CD8-positive, alpha-beta memory T cell (primary cell): ENCODE data around the gene BRF1. TPM values are rescaled to one million over a fixed set of nuclear protein-coding genes. Genes with fewer than 3 reads are reported as not detected.
A peak's percentile ranks its signal among the peaks of the same experiment; 100 is the strongest.

Experiments used
- CTCF ChIA-PET: fragments of 350-600 bp; sonication (Branson Sonifier 250); formaldehyde crosslinking; loops from one replicate; lab custom pipeline; 2021; ENCODE audit warnings: antibody characterized with exemption; lab: Charles Lee
- POLR2A ChIA-PET: fragments of 350-600 bp; sonication (Branson Sonifier 250); formaldehyde crosslinking; loops from one replicate; lab custom pipeline; 2021; ENCODE audit warnings: antibody characterized with exemption; lab: Charles Lee
- DNase-seq, 5 donors: peaks; one replicate each; pipeline versions ENCODE4 v3.0.0 to v3.0.0-alpha.2; 2020 to 2022; ENCODE audit warnings: mixed read lengths in 1 of 5
- H3K27ac ChIP-seq: one replicate; pipeline ENCODE4 v1.7.0; 2013; ENCODE audit warnings: low read depth, mild to moderate bottlenecking, low read length, moderate library complexity
- H3K27me3 ChIP-seq: 2 replicates; pipeline ENCODE4 v1.7.0; 2013; ENCODE audit warnings: low read length, mild to moderate bottlenecking; ENCODE audit not compliant: insufficient read depth, poor library complexity, severe bottlenecking
- H3K36me3 ChIP-seq: 2 replicates; pipeline ENCODE4 v1.7.0; 2013; ENCODE audit warnings: mild to moderate bottlenecking, low read length, moderate library complexity; ENCODE audit not compliant: insufficient read depth
- H3K4me1 ChIP-seq: 2 replicates; pipeline ENCODE4 v1.7.0; 2013; ENCODE audit warnings: mild to moderate bottlenecking, low read length, moderate library complexity; ENCODE audit not compliant: insufficient read depth
- H3K4me3 ChIP-seq: 2 replicates; pipeline ENCODE4 v1.7.0; 2013; ENCODE audit warnings: mild to moderate bottlenecking, low read length
- H3K9me3 ChIP-seq: 2 replicates; pipeline ENCODE4 v1.7.0; 2013; ENCODE audit warnings: mild to moderate bottlenecking, low read length
- H3K27ac Mint-ChIP-seq, 8 donors: one replicate each; pipeline ENCODE4 v1.8.0; 2020 to 2021; ENCODE audit warnings: mixed read lengths in 8 of 8, mild to moderate bottlenecking in 6 of 8, inconsistent platforms in 3 of 8, moderate library complexity in 3 of 8
- H3K27me3 Mint-ChIP-seq, 2 donors: one replicate each; pipeline ENCODE4 v1.8.0; 2020 to 2021; ENCODE audit warnings: mixed read lengths in 2 of 2, mild to moderate bottlenecking in 1 of 2, moderate library complexity in 1 of 2
- H3K36me3 Mint-ChIP-seq, 3 donors: one replicate each; pipeline ENCODE4 v1.8.0; 2020 to 2021; ENCODE audit warnings: mixed read lengths in 3 of 3, inconsistent platforms in 1 of 3, mild to moderate bottlenecking in 1 of 3
- H3K4me1 Mint-ChIP-seq, 3 donors: one replicate each; pipeline ENCODE4 v1.8.0; 2020 to 2021; ENCODE audit warnings: mixed read lengths in 3 of 3, inconsistent platforms in 1 of 3, mild to moderate bottlenecking in 1 of 3
- H3K4me3 Mint-ChIP-seq, 7 donors: one replicate each; pipeline ENCODE4 v1.8.0; 2020 to 2021; ENCODE audit warnings: mixed read lengths in 7 of 7, mild to moderate bottlenecking in 6 of 7, moderate library complexity in 4 of 7, inconsistent platforms in 2 of 7
- H3K9me3 Mint-ChIP-seq, 5 donors: one replicate each; pipeline ENCODE4 v1.8.0; 2020 to 2022; ENCODE audit warnings: mixed read lengths in 5 of 5, mild to moderate bottlenecking in 3 of 5, moderate library complexity in 2 of 5, inconsistent platforms in 1 of 5
- polyA plus RNA-seq: library from polyadenylated mRNA; unstranded; fragments of 300-500 nt; fragmentation: Illumina TruSeq; gene quantifications from one replicate; pipeline ENCODE4 v1.2.3, GENCODE V29; 2021
- total RNA-seq, 2 experiments: library from RNA; stranded (reverse); gene quantifications; one replicate each; pipeline ENCODE4 v1.2.3, GENCODE V29; 2021

The BRF1 gene
- total and polyA plus RNA-seq, 3 experiments from 2014 or later, result 13.0 to 31.7 (median 29.4) TPM

DNA sequence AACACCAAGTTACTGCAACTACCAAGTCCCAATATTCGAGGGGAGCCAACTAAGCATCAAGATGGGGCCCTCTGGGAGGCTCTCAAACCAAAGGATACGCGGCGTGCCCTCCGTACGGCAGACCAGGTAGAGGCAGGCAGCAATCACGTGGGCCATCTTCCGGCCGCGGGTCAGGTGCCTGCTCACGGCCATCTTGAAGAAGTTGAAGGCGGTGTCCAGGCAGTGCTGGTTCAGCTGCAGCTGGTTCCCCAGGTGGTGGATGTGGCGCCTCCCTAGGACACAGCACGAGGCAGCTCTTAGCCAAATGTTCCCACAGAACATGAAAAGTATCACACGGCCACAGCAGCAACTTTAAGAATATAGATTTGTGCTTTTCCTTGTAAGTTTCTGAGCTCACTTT, 28.2 kb downstream of the BRF1 start:
- Histone ChIP-seq H3K4me3 (no peak overlapping the region), H3K27ac (no peak overlapping the region), H3K27me3 (no peaks in the 10 kb centered on the region), H3K36me3 (no peaks in the 10 kb centered on the region), H3K9me3 (no peaks in the 10 kb centered on the region), H3K4me1 (no peaks in the 10 kb centered on the region)
- no peak overlapping the region for H3K4me3 Mint-ChIP-seq
- peaks cover 2 to 19% (median 3%) of the 10 kb centered on the region in 3 donors for H3K36me3 Mint-ChIP-seq
- no peaks in the 10 kb centered on the region for H3K9me3 Mint-ChIP-seq
- ChIA-PET CTCF (no interaction called here), POLR2A (no interaction called here)
- H3K4me1 Mint-ChIP-seq, result peaks cover 2 to 9% (median 4%) of the 10 kb centered on the region in 3 donors
- no peak for DNase-seq
- no peaks in the 10 kb centered on the region for H3K27me3 Mint-ChIP-seq
- peak overlapping the region in 1 of 8 donors; percentile 57 for H3K27ac Mint-ChIP-seq

DNA sequence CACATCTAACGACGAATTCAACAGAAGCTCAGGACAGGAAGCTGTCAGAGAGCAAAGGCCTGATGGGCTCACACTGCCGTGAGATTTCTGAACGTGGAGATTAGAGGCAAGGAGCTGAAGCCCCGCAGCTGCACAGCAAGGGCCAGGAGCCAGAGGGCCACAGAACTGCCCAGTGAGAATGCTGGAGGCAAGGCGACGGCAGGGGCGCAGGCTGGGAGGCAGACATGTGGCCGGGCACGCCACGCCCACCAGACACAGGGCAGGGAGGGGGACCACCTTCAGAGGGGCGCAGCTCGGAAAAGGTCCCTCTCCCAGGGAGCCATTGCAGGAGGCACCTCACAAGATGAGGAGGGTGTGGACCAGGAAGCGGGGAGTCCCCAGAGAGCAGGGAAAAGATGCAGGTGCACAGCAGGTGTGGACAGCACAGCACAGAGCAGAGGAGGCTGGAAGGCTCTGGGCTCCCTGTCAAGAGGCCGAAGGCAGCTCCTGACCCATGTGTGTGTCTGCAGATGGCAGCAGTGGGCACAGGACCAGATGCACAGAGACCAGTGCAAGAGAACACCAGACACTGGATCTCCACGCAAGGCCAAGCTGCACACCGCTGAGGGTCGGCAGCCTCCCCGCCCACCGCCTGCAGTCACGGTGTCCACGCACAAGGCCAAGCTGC, 29.4 kb downstream of the BRF1 start:
- no peaks in the 10 kb centered on the region for H3K36me3 ChIP-seq
- no peaks in the 10 kb centered on the region for H3K4me1 ChIP-seq
- Mint-ChIP-seq H3K9me3 (no peaks in the 10 kb centered on the region), H3K36me3 (peaks cover 3 to 29% (median 4%) of the 10 kb centered on the region in 3 donors), H3K27me3 (peaks cover 0 to 2% of the 10 kb centered on the region in 2 donors), H3K4me1 (peaks cover 2 to 9% (median 4%) of the 10 kb centered on the region in 3 donors), H3K27ac (no peak overlapping the region), H3K4me3 (no peak overlapping the region)
- no peaks in the 10 kb centered on the region for H3K27me3 ChIP-seq
- CTCF ChIA-PET, result no interaction called here
- no peaks in the 10 kb centered on the region for H3K9me3 ChIP-seq
- H3K4me3 ChIP-seq, result no peak overlapping the region
- POLR2A ChIA-PET, result no interaction called here
- no peak for DNase-seq
- H3K27ac ChIP-seq, result no peak overlapping the region

DNA sequence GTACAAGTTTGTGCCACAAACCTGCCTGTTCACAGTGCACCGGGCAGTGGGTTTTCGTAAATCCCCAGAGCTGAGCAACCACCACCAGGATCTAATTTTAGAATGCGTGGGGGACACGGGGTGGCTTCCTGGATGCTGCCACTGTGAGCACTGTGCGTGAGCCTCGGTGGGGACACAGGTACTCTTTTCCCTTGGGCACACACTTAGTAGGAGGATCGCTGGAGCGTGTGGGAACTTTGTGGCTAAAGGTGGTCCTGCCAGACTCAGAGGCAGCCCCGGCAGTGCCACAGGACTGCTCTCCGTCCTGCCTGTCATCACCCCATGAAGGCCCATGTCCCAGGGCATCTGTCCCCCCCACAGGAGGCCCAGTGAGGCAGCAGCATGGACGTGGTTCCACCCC, 31.4 kb downstream of the BRF1 start:
- Mint-ChIP-seq H3K27me3 (peaks cover 0 to 2% of the 10 kb centered on the region in 2 donors), H3K27ac (no peak overlapping the region), H3K36me3 (peaks cover 3 to 36% (median 5%) of the 10 kb centered on the region in 3 donors), H3K4me1 (peaks cover 2 to 5% (median 4%) of the 10 kb centered on the region in 3 donors), H3K9me3 (no peaks in the 10 kb centered on the region), H3K4me3 (no peak overlapping the region)
- ChIA-PET CTCF (no interaction called here), POLR2A (no interaction called here)
- Histone ChIP-seq H3K36me3 (no peaks in the 10 kb centered on the region), H3K4me3 (no peak overlapping the region), H3K27ac (no peak overlapping the region), H3K27me3 (no peaks in the 10 kb centered on the region), H3K9me3 (no peaks in the 10 kb centered on the region), H3K4me1 (no peaks in the 10 kb centered on the region)
- no peak for DNase-seq

DNA sequence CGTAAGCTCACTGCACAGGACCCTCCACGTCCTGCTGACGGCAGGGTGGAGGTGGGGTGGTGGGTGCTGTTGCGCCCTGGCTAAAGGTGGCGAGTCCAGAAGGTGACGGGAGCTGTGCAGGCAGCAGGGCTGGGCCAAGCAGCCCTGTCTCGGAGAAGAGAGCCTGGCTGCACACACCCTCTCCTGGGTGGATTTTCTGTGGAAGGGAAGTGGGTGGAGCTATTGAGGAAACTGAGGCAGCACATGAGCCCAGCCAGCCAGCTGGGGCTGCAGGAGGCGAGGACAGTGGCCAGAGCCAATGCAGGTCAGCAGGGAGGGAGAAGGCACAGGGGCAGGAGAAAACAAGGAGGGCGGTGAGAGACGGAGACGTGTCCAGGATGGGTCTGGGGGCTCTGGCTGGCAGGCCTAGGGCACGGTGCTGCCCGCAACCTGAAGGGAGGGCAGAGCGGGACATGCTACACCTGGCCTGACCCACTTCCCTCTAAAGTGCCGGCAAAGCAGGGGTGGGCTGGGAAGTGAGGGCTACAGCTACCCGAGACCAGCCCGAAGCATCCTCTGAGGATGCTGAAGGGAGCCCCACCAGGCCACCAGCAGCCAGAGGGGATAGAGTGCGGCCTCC, 32.0 kb downstream of the BRF1 start:
- ChIA-PET CTCF (no interaction called here), POLR2A (no interaction called here)
- no peak for DNase-seq
- Histone ChIP-seq H3K9me3 (no peaks in the 10 kb centered on the region), H3K4me1 (no peaks in the 10 kb centered on the region), H3K4me3 (no peak overlapping the region), H3K36me3 (no peaks in the 10 kb centered on the region), H3K27ac (no peak overlapping the region), H3K27me3 (no peaks in the 10 kb centered on the region)
- Mint-ChIP-seq H3K9me3 (no peaks in the 10 kb centered on the region), H3K4me3 (no peak overlapping the region), H3K4me1 (peaks cover 2 to 5% (median 4%) of the 10 kb centered on the region in 3 donors), H3K36me3 (peaks cover 3 to 40% (median 5%) of the 10 kb centered on the region in 3 donors), H3K27me3 (peaks cover 0 to 2% of the 10 kb centered on the region in 2 donors), H3K27ac (peak overlapping the region in 2 of 8 donors; percentile 68 to 89)

DNA sequence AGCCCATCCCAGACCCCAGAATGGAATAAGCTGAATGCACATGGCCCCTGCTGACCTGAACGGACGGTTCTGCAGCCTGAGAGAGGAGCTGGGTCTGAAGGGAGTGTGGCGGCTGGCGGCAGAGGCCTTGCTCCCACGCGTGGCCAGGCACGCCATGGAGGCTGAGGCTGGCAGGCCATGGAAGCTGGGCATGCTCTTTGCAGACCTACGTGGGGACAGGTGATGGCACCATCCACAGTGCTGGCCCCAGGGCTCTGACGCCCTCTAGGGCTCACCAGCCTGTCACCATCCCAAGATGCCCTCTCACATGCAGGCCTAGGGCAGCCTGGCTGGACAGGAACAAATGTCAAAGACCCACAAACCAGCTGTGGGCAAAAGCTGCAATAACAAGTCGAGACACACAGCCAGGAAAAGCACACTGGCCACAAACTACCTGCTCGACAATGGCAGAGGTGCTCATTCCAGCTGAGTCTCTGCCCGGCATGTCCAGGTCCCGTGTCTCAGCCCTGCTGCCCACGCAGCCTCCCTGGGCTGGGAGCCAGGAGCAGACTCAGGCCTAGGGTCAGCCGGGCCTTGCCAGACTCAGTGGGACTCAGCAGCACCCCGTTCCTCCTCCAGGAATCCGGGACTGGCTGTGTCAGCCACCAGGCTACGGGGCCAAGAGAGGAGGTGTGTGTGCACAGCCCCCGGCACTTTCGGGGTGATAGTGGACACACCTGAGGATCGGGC, 32.8 kb downstream of the BRF1 start:
- no peak overlapping the region for H3K4me3 ChIP-seq
- H3K36me3 Mint-ChIP-seq, result peaks cover 3 to 43% (median 5%) of the 10 kb centered on the region in 3 donors
- peak overlapping the region in 1 of 7 donors; percentile 48 for H3K4me3 Mint-ChIP-seq
- H3K27me3 ChIP-seq, result no peaks in the 10 kb centered on the region
- H3K9me3 ChIP-seq, result no peaks in the 10 kb centered on the region
- no peak for DNase-seq
- H3K27me3 Mint-ChIP-seq, result peaks cover 0 to 2% of the 10 kb centered on the region in 2 donors
- peaks cover 2 to 5% (median 4%) of the 10 kb centered on the region in 3 donors for H3K4me1 Mint-ChIP-seq
- no peak overlapping the region for H3K27ac ChIP-seq
- H3K27ac Mint-ChIP-seq, result peak overlapping the region in 2 of 8 donors; percentile 7 to 54
- H3K36me3 ChIP-seq, result no peaks in the 10 kb centered on the region
- H3K4me1 ChIP-seq, result no peaks in the 10 kb centered on the region
- CTCF ChIA-PET, result no interaction called here
- POLR2A ChIA-PET, result no interaction called here
- H3K9me3 Mint-ChIP-seq, result no peaks in the 10 kb centered on the region

DNA sequence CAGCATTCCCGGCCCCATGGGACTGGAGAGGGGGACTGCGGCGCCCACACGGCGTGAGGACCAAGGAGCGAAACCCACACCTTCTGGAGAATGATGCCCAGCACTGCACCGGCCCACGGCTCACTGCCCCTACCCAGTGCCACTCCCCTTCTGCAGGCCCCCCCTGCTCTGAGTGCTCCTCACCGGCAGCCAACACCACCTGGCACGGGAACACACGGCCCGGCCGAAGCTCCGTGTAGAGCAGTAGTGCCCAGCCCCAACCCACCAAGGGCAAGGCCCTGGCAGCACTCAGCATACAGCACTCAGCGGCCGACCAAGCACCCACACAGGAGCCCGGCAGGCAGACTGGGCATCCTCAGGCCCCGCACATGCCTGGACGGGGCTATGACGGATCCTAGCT, 39.0 kb downstream of the BRF1 start:
- no peaks in the 10 kb centered on the region for H3K9me3 ChIP-seq
- H3K4me1 ChIP-seq, result peaks cover 5% of the 10 kb centered on the region
- CTCF ChIA-PET, result no interaction called here
- Mint-ChIP-seq H3K9me3 (no peaks in the 10 kb centered on the region), H3K27me3 (peaks cover 0 to 2% of the 10 kb centered on the region in 2 donors), H3K27ac (no peak overlapping the region), H3K4me3 (no peak overlapping the region), H3K4me1 (peaks cover 0 to 7% (median 7%) of the 10 kb centered on the region in 3 donors), H3K36me3 (peaks cover 0 to 31% (median 2%) of the 10 kb centered on the region in 3 donors)
- DNase-seq, result no peak
- no peak overlapping the region for H3K27ac ChIP-seq
- H3K27me3 ChIP-seq, result no peaks in the 10 kb centered on the region
- no peak overlapping the region for H3K4me3 ChIP-seq
- POLR2A ChIA-PET, result no interaction called here
- H3K36me3 ChIP-seq, result no peaks in the 10 kb centered on the region

DNA sequence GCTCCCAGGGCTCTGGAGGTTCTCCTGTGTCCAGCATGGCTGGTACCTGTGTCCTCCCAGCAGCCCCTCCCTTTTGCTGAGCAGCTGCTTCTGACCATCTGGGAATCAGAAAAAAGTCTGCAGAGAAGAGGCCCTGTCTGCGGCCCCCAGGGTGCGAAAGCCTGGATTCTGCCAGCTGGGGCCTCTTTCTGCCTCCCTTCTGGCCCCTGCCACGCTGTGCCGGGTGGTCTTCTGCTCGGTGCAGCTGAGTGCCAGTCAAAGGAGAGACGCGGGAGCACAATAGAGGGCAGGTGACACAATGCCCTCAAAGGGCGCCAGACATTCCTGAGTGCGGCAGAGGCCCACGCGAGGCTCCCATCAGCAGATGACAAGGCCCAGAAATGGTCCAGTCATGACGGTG, 39.8 kb downstream of the BRF1 start:
- Histone ChIP-seq H3K4me1 (peaks cover 5% of the 10 kb centered on the region), H3K4me3 (no peak overlapping the region), H3K27me3 (no peaks in the 10 kb centered on the region), H3K9me3 (no peaks in the 10 kb centered on the region), H3K36me3 (no peaks in the 10 kb centered on the region), H3K27ac (no peak overlapping the region)
- Mint-ChIP-seq H3K9me3 (no peaks in the 10 kb centered on the region), H3K36me3 (peaks cover 0 to 27% (median 0%) of the 10 kb centered on the region in 3 donors), H3K27me3 (no peaks in the 10 kb centered on the region), H3K27ac (peak overlapping the region in 1 of 8 donors; percentile 15), H3K4me3 (no peak overlapping the region), H3K4me1 (peaks cover 0 to 7% (median 7%) of the 10 kb centered on the region in 3 donors)
- CTCF ChIA-PET, result no interaction called here
- DNase-seq, result no peak
- POLR2A ChIA-PET, result interaction anchor here (1.3 kb wide), 1 partner anchor 39 kb away, joined by 4 read pairs; the partner anchor contains the start of gene BRF1

DNA sequence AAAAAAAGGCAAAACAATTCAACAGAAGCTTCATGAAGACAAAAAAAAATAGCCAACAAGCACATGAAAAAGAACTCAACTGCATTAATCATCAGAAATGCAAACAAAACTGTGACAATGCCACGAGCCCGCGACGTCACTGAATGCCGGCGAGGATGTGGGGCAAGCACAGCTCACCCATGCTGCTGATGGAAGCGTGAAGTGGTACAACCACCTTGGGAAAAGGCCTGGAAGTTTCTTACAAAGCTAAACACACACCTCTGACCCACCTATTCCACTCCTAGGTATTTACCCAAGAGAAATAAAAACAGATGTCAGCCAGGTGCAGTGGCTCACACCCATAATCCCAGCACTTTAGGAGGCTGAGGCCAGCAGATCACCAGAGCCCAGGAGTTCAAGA, 42.0 kb downstream of the BRF1 start:
- H3K27ac ChIP-seq, result no peak overlapping the region
- no peak overlapping the region for H3K27ac Mint-ChIP-seq
- no peaks in the 10 kb centered on the region for H3K27me3 Mint-ChIP-seq
- ChIA-PET CTCF (no interaction called here), POLR2A (no interaction called here)
- no peak overlapping the region for H3K4me3 Mint-ChIP-seq
- peaks cover 0 to 7% (median 7%) of the 10 kb centered on the region in 3 donors for H3K4me1 Mint-ChIP-seq
- peaks cover 5% of the 10 kb centered on the region for H3K4me1 ChIP-seq
- no peaks in the 10 kb centered on the region for H3K9me3 Mint-ChIP-seq
- H3K36me3 ChIP-seq, result no peaks in the 10 kb centered on the region
- no peak overlapping the region for H3K4me3 ChIP-seq
- DNase-seq, result no peak
- H3K36me3 Mint-ChIP-seq, result peaks cover 0 to 21% (median 0%) of the 10 kb centered on the region in 3 donors
- H3K9me3 ChIP-seq, result no peaks in the 10 kb centered on the region
- H3K27me3 ChIP-seq, result no peaks in the 10 kb centered on the region
